ENCODE data around the gene TTC39B.

The TTC39B gene

DNA sequence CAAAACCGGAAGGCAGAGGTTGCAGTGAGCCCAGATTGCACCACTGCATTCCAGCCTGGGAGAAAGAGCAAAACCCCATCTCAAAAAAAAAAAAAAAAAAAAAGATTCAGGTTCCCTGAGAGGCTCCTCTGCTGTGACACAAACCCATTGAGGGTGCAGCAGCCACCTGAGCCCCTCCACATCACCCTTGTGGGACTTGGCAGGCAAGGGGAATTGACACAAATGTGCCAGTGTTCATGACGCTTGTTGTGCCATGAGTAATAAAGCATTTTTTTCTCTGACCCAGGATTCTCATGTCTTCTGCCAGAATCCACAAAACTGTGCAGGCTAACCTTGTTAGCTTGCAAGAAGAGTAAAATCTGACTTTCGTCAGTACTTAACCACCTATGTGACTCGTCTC is 149.6 kb downstream of the TTC39B start:
- no peak for DNase-seq

DNA sequence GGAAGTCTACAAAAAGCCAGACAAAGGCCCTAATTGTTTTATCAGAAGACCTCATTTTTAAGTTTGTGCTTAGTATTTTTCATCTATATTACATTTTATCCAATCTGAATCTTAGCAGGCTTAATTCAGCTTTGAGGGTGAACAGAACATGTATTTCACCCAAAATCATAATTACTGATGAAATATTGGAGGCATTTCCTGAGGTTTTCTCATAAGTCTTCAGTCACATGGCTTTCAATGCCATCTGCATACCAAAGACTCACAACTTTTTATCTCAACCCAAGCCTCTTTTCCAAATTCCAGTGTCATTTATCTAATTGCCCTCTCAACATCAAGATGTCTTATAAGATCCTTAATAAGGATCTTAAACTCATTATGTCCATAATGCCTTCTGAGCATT is 150.8 kb downstream of the TTC39B start:
- no peak for DNase-seq

DNA sequence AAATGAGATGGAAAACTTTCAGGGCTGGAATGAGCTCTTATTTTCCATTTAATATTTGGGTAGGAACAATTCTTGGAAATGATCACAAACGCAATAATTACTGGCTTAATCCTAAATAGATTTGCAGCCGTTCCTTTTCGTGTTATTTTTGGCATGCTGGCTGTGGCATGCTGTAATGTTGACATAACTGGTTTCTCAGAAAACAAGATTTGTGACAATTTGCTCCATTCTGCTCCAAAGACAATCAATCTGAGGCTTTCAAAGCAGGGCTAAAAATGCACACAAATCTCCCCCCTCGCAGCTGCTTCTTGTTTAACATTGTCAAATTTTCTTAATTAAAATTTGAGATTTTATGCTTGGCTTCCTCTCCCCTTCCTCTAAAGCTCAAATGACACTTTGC is 151.2 kb downstream of the TTC39B start:
- no peak for DNase-seq

DNA sequence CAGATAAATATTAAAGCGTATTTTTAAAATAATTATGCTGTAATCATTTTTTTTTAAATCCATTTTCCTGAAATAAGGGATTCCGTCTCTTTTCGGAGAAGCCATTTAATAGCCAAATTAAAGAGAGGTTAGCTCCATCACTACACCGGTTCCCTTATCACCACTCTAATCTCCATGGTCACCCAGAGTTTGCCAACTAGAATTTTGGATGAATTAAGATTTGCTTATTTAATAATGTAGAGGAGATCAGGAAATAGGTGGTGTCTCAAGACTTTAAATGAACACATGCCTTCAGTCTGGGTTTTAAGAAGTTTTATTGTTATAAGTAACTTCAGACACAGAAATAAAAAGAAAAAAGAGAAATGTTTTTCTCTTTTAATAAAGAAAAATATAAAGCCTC is 151.7 kb downstream of the TTC39B start:
- DNase-seq, result no peak

DNA sequence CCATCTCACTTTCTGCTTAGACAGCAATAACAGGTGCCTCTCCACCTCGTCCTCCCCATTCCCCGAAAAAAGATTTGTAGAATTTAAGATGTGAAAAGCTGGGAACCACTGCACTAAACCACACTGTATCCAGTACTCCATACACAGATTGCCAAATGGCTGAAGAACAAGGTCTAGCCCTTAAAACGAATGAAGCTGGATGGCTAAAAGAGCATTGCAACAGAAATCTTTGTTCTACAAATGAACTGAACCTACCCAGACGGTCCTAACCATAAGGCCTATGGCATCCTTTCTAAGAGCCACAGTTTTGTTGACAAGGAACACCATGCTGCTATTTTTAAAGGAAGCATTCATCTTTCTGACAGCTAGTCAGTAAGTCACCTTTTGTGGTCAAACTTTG is 152.3 kb downstream of the TTC39B start:
- no peak for DNase-seq

DNA sequence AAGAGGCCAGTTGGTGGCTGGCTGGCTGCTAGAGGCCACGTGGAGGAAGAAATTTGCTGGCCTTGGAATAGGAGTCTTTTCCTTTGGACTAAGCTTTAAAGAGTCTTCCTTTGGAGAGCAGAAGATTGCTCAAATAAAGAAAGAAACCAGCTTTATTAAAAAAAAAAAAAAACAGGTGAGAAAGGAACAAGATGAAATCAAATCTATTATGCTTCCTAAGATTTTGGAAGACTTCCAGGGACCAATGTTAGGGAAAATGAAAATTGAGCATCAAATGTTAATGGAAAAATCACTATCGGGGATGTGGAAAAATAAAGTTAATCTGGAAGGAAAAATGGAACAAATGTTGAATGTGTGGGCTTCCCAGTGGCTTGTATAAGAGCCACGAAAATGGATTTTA is 153.1 kb downstream of the TTC39B start:
- DNase-seq, result no peak

DNA sequence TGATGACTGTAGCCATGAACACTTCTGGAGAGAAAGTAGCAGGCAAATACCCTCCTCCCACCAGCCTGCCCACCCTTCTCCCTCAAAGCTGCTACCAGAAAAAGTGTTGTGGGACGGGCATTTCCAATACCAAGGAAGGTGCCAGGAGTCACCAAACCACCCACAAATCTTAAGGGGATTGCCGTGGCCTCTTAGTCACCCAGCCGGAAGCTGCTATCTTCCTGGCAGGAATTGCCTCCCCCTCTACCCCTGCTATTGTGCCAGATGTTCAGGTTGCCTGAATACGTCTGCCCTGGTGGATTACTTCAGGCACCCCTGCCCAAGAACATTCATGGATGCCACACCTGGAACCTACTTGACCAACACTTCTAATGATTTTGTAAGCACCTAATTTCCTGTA is 156.1 kb downstream of the TTC39B start:
- DNase-seq, result no peak

DNA sequence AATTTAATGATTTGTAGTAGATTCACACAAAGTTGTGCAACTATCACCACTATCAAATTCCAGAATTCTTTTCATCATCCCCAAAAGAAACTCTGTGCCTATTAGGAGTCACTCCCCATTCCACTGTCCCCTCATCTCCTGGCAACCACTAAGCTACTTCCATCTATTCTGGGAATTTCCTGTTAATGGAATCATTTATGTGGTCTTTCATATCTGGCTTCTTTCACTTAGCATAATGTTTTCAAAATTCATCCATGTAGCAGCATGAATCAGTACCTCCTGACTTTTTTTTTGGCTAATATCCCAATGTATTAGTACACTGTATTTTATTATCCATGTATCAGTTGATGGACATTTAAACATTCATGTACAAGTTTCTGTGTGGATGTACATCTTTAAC is 157.6 kb downstream of the TTC39B start:
- no peak for DNase-seq

DNA sequence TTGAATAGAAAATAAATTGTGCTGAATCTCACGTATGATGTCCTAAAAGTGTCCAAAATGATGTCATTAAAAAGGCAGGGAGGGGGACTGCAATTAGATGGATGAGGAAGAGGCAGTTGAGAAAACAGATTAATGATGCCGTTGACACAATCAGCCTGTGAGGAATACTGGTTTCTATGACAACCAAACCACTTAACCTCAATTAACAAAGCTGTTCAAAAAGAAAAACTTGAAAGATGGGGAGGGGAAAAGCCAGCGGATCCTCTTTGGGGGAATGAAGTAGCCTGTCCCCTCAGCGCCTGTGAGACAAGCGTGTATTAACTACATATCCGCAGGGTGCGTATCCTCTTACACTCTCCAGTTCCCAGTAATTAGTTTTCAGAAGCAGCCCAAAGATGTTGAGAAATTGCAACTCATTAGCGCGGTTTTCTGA is 160.7 kb downstream of the TTC39B start:
- DNase-seq, result no peak

DNA sequence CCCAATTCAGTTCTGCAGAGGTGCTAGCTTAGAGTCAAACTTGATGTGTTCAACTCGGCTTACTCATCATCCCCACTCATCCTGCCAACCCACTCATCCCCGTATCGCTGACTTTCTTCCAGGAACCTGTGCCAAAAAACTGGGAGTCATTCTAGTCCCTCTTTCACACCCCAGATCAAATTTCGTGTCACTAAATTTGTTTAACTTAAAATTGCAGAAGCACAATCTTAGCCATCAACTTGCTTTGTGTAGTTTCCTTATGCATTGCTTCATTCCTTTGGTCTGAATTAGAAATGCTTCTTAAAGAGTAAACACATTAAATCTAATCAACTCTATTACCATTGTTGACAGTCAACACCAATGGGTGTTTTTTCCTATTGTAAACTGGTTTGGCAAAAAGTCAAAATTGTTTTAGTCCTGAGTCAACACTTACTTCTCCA is 162.4 kb downstream of the TTC39B start:
- DNase-seq, result no peak

DNA sequence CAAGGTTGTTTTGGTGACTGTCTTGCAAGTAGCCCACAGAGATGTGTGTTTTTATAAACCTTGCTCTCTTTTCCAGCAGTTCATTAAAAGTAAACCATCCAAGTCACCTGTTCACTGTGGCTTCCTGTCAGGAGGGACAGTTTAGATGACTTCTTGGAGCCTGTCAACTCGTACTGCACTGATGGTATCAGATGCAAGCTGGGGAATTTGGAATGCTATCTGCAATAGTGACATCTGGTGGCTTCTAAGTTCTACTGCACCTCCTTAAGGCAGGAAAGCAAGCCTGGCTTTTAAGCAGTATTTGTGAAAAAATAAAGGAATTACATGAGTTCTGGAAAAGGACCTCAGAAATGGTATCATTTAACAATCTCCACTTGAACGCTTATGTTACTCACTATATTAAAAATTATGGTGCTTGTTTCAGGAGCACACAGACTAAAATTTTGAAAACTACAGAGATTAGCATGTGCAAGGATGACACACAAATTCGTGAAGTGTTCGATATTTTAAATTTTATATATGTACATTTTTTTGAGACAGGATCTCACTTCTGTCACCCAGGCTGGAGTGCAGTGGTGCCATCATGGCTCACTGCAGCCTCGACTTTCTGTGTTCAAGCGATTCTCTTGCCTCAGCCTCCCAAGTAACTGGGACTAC is 164.0 kb downstream of the TTC39B start:
- DNase-seq, result no peak

DNA sequence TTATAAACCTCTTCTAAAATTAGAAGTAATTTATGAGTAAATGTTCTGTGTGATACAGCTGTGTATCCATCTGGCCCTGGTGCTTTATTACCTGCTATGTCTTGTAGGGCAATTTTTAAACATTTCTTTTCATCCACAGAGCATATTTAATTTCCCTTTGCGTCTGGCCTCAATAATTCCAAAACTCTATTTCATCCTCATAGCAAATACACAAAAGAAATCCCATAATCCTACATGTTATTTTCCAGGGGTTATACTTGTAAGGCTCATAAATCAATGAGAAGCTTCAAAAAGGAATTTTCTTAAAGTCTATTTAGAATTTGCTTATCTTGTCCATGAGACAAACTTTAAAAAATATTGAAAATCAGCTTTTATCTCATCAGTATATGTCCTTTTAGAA is 167.0 kb downstream of the TTC39B start:
- no peak for DNase-seq

DNA sequence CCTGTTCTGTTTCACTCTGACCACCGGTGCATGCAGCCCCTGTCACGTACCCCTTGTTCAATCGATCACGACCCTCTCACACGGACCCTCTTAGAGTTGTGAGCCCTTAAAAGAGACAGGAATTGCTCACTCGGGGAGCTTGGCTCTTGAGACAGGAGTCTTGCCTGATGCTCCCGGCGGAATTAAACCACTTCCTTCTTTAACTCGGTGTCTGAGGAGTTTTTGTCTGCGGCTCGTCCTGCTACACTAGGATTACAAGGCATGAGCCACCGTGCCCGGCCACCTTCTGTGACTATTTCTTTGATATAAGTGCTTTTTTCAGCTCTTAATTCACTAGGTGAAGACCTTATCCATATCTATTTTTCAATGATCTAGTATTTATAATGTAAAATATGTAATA is 167.5 kb downstream of the TTC39B start:
- DNase-seq, result no peak

DNA sequence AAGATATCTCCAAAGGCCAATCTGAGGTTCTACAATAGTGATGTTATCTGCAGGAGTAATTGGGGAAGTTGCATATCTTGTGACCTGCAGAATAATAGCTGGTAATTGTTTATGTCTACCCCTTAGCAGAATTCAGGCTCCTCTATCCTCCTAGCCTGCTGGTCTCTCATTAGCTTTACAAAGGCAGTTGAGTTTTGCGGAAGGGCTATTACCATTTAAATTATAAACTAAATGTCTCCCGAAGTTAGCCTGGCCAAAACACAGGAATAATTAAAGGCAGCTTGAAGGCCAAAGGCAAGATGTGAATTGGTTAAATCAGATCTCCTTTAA is 168.7 kb downstream of the TTC39B start:
- DNase-seq, result no peak

DNA sequence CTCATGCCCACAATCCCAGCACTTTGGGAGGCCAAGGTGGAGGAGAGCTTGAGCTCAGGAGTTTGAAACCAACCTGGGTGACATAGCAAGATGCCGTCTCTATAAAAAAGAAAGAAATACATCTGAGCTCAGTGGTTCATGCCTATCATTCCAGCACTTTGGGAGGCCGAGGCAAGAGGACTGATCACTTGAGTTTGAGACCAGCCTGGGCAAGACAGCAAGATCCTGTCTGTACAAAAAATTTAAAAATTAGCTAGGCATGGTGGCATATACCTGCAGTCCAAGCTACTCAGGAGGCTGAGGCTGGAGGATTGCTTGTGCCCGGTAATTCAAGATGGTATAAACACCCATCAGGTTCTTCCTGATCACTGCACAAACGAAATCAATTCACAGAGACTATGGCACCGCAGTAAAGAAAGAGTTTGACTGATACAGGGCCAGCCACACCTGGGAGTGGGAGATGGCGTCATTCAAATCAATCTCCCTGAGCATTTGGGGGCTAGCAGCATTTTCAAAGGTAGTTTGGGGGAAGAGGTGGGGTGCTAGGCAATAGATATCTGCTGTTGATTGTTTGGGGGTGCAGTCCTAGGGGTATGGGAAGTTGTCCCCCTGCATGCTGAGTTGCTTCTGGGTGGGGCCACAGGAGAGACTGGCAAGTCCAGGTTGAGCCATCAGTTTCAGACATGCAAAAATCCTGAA is 169.2 kb downstream of the TTC39B start:
- no peak for DNase-seq

DNA sequence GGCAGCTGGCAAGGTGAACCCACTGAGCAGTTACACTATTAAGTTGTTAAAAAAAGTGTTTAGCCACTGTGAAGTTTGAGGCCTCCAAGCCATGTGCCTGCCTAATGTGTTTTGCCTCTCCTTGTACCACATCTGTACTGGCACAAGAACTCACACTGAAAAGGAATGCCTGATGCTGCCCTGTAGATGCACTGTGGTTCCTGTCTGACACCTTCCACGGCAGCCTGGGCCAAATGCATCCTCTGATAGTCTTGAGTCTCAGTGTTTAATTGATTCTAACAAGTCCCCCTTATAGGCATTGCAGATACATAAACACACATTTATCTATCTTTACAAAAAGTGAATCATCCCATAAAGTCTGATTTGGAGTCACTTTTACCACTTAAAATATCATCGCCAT is 169.9 kb downstream of the TTC39B start:
- no peak for DNase-seq

DNA sequence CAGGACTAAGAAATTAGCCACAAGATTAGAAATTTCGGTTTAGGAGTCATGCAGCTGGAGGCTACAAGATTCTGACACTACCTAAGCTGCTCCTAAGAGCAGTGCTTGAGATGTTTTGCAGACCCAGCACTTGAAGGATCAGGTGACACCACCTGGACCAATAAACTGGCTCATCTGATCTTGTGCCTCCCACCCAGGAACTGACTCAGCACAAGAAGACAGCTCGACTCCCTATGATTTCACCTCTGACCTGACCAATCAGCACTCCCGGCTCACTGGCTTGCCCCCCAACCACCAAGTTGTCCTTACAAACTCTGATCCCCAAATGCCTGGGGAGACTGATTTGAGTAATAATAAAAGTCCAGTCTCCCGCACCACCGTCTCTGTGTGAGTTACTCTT is 170.4 kb downstream of the TTC39B start:
- no peak for DNase-seq

DNA sequence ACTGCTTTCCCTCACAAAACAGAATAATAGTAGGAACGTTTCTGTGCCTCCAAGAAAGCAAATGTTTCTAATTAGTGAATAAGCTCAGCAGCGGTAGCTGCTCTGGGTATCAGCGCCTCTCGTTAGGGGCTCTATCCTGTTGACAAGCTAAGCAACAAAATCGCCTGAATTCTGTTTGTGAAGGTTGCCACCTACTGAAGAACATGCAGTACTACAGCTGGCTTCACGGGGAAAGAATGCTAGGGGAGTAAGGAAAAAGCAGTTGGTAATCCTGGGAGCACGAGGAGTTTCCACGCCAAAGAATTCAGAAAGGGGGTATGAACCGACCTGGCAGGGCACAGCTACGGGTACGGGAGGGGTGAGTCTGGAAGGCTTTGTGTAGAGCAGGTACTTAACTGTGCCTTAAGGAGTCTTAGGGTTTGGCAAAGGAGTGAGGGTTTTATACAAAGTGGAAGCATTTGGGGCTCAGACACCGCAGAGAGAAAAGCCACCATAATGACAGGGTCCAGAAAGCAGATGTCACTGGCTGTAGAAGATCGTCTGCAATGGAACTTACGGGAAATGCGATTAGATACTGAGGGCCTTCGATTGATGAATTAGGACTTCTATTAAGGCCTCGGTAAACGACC is 171.7 kb downstream of the TTC39B start:
- DNase-seq, result peak; percentile 3

DNA sequence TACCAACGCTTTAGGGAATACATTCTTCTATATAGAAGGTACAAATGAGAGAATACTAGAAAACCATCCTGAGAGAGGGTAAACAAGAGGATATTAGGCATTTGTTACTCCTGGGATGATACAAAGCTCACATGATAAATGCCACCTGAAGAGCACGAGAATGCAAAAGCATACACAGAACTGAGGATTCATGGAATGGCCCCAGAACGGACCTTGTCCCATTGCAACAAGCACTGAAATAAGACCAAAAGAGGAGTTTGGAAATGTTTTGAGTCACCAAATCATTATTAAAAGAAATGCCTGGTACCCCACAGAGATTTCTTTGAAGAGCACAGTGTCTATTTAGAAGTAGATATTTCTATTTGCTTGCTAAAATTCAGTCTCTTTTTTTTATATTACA is 173.5 kb downstream of the TTC39B start:
- no peak for DNase-seq

DNA sequence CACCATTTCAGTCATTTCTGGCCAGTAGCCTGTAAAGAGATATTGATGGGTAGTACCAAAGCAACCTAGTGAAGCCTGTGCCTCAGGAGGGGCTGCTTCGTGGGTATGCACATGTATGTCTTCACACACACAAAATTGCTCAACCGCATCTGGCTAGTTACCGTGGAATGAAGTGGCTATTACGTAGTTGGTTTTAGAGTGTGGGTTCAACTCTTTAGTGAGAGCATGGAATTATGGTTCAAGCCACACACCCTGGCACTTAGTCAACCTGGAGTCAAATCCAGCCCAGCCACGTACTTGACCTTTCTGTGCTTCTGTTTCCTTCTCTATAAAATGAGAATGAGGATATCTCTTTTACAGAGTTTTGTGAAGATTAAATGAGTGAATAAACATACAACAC is 174.9 kb downstream of the TTC39B start:
- DNase-seq, result no peak

DNA sequence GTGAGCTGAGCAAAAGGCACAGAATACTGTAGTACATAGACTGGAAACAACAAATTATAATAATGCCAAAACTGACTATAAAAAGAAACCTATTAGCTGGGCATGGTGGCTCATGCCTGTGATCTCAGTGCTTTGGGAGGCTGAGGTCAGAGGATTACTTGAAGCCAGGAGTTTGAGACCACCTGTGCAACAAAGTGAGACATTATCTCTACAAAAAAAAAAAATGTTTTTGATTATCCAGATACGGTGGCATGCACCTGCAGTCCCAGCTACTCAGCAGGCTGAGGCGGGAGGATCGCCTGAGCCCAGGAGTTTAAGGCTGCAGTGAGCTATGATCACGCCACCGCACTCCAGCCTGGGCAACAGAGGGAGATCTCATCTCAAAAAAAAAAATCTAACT is 175.9 kb downstream of the TTC39B start:
- no peak for DNase-seq

DNA sequence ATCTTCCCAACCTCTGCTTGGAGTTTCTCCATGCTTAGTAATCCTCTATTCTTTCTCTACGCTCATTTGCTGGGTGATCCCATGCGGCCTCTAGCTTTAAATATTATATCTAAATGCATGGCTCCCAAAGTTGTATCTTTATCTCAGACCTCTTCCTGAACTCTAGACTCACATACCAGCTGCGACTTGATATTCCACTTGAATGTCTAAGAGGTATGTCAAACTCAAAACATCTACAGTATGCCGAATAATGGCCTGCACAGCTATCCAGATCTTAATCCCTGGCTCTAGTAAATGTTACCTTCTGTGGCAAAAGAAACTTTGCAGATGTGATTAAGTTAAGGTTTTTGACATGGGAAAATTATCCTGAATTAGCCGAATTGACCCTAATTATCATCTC is 179.2 kb downstream of the TTC39B start:
- no peak for DNase-seq

DNA sequence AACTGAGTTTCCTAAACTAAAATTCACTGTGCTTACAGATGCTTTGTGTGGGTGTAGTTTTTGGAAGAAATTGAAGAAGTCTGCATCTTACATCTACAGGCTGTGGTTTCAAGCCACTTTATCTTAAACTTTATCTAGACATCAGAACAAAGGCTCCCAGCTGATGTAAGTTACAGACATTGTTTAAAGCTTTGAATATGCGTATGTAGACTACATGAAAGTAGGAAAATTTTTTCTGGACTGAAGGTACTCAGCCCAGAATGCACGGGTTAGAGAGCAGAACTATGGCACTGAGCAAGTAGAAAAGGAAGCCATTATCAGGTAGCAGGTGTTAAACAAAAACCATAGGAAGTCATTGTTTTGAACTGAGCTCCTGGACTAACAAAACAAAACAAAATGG is 185.4 kb downstream of the TTC39B start:
- no peak for DNase-seq

DNA sequence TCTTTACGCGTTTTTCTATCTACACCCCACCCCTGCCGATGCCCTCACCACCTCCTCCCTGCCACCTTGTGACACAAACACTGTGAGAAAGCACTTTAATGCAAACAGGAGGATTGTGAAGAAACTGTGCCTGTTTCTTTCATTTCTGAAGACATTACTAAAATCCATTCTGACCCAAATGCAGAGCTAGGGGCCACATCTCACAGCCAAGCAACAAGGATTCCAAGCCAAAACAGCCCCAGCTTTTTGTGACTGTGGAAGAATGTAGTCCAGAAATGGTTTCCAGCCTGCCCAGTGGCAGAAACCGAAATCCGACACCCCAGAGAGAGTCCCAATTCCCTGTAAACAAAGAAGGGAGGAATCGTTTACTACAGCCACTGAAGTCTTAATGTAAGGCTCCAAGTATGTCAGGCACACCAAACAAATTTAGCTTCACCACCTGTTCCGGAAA is 190.9 kb downstream of the TTC39B start:
- no peak for DNase-seq

DNA sequence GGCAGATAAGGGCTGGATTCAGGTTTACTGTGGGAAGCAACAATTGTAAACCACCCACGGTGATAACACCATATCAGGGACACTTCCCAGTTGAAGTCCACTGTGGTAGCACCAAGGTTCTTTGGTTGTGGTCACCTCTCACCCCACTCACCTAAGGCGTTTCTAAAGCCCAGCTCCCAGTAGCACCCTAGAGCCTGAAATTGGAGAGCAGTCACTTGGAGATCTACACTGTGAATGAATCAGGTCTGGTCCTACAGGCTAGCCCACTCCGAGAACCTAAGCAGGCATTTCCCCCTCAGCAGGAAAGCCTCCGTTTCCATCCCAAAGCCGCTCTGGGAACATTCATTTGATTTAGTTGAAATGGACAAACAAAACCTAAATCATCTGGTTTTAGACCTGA is 191.3 kb downstream of the TTC39B start:
- no peak for DNase-seq

Data from NK-92 treated with Interleukin-12 subunit alpha and Interleukin-12 subunit beta, amount 100 ng/mL, for 24 hours (cell line).